Neural cell (in vitro differentiated cells): ENCODE data around the gene UFSP2. TPM values are rescaled to one million over a fixed set of nuclear protein-coding genes. Genes with fewer than 3 reads are reported as not detected.

ENCODE experiments used
- H2AFZ ChIP-seq: fragments of 200-600, 300-800 bp; sonication (generic), shearing (Covaris generic); 2 replicates; pipeline ENCODE4 v1.6.0; 2014; ENCODE audit warnings: low read depth, mild to moderate bottlenecking, antibody characterized with exemption, low read length, moderate library complexity
- H3F3A ChIP-seq: fragments of 200-600 bp; shearing (Covaris generic); 2 replicates; pipeline ENCODE4 v1.6.1; 2016; ENCODE audit warnings: mild to moderate bottlenecking, moderate library complexity, mixed read lengths, antibody characterized with exemption, low read length; ENCODE audit not compliant: insufficient read depth, poor library complexity, severe bottlenecking
- H3K27ac ChIP-seq: fragments of 200-600, 300-800 bp; sonication (generic), shearing (Covaris generic); 2 replicates; pipeline ENCODE4 v1.5.1; 2014; ENCODE audit warnings: mild to moderate bottlenecking, low read length, moderate library complexity
- H3K27me3 ChIP-seq: fragments of 300-800, 200-600 bp; sonication (generic), shearing (Covaris generic); 2 replicates; pipeline ENCODE4 v1.6.0; 2014; ENCODE audit warnings: mild to moderate bottlenecking, low read depth, low read length, moderate library complexity; ENCODE audit not compliant: insufficient read depth
- H3K36me3 ChIP-seq: fragments of 300-800, 200-600 bp; sonication (generic), shearing (Covaris generic); 2 replicates; pipeline ENCODE4 v1.5.1; 2014; ENCODE audit warnings: mild to moderate bottlenecking, antibody characterized with exemption, low read length, moderate library complexity; ENCODE audit not compliant: insufficient read depth
- H3K4me2 ChIP-seq: fragments of 300-800, 200-600 bp; sonication (generic), shearing (Covaris generic); 2 replicates; pipeline ENCODE4 v1.6.0; 2014; ENCODE audit warnings: mild to moderate bottlenecking, low read length
- H3K4me3 ChIP-seq: fragments of 300-800, 200-600 bp; sonication (generic), shearing (Covaris generic); 2 replicates; pipeline ENCODE4 v1.5.1; 2014; ENCODE audit warnings: mild to moderate bottlenecking, low read length, moderate library complexity
- H3K79me2 ChIP-seq: fragments of 200-600 bp; shearing (Covaris generic); replicated peaks from 2 replicates; pipeline ENCODE4 v1.6.0; 2014; ENCODE audit warnings: mild to moderate bottlenecking, low read length, moderate library complexity; ENCODE audit not compliant: insufficient read depth
- H3K9ac ChIP-seq: fragments of 300-800, 200-600 bp; sonication (generic), shearing (Covaris generic); 2 replicates; pipeline ENCODE4 v1.6.1; 2016; ENCODE audit warnings: mild to moderate bottlenecking, low read length, mixed read lengths
- H3K9me2 ChIP-seq: fragments of 200-600 bp; shearing (Covaris generic); 2 replicates; pipeline ENCODE4 v1.6.1; 2016; ENCODE audit warnings: mild to moderate bottlenecking, low read length, mixed read lengths; ENCODE audit not compliant: insufficient read depth
- H3K9me3 ChIP-seq: fragments of 200-600, 300-800 bp; sonication (generic), shearing (Covaris generic); 2 replicates; pipeline ENCODE4 v1.6.1; 2016; ENCODE audit warnings: mild to moderate bottlenecking, mixed run types, low read length, moderate library complexity, mixed read lengths
- H4K20me1 ChIP-seq: fragments of 200-600 bp; shearing (Covaris generic); 2 replicates; pipeline ENCODE4 v1.6.1; 2016; ENCODE audit warnings: mild to moderate bottlenecking, mixed run types; ENCODE audit not compliant: insufficient read depth
- EP300 ChIP-seq: fragments of 450-650 bp; conservative IDR thresholded peaks from 2 replicates; pipeline ENCODE4 v1.6.1; 2014; ENCODE audit warnings: antibody characterized with exemption, mild to moderate bottlenecking, moderate library complexity; ENCODE audit not compliant: poor library complexity, severe bottlenecking
- EZH2 ChIP-seq: fragments of 200-600, 300-800 bp; shearing (Covaris generic), sonication (generic); IDR thresholded peaks from 2 replicates; pipeline ENCODE4 v1.6.1; 2014; ENCODE audit warnings: antibody characterized with exemption, low read length, borderline replicate concordance, mild to moderate bottlenecking; ENCODE audit not compliant: insufficient read depth, poor library complexity, severe bottlenecking
- MXI1 ChIP-seq: fragments of 450-650 bp; conservative IDR thresholded peaks from 2 replicates; pipeline ENCODE4 v1.6.1; 2014; ENCODE audit warnings: antibody characterized with exemption, mild to moderate bottlenecking; ENCODE audit not compliant: poor library complexity, severe bottlenecking
- POLR2AphosphoS5 ChIP-seq: IDR thresholded peaks from 2 replicates; pipeline ENCODE4 v1.6.1; 2012
- RAD21 ChIP-seq: fragments of 450-650 bp; conservative IDR thresholded peaks from 2 replicates; pipeline ENCODE4 v1.6.1; 2014; ENCODE audit warnings: antibody characterized with exemption, mild to moderate bottlenecking, moderate library complexity
- SMC3 ChIP-seq: fragments of 450-650 bp; conservative IDR thresholded peaks from 2 replicates; pipeline ENCODE4 v1.6.1; 2014; ENCODE audit warnings: antibody characterized with exemption, mild to moderate bottlenecking, moderate library complexity; ENCODE audit not compliant: poor library complexity
- TAF1 ChIP-seq: IDR thresholded peaks from 2 replicates; pipeline ENCODE4 v1.6.1; 2012; ENCODE audit warnings: low read depth
- polyA plus RNA-seq: library from polyadenylated mRNA; depleted of rRNA; stranded (reverse); fragments of >200 nt; gene quantifications from 2 replicates; pipeline ENCODE4 v1.2.3, GENCODE V29; 2014
- TF ChIP-seq, protein P1 (sequence below): fragments of 450-650 bp; IDR thresholded peaks from 2 replicates; pipeline ENCODE4 v1.5.1; 2014; ENCODE audit warnings: antibody characterized with exemption, mild to moderate bottlenecking, moderate library complexity; ENCODE audit not compliant: poor library complexity, severe bottlenecking
- TF ChIP-seq, protein P2 (sequence below): IDR thresholded peaks from 2 replicates; pipeline ENCODE4 v1.6.1; 2012; ENCODE audit warnings: borderline replicate concordance

Gene UFSP2
- polyA plus RNA-seq, 1 donor from 2014 or later, result 38.9 TPM

DNA sequence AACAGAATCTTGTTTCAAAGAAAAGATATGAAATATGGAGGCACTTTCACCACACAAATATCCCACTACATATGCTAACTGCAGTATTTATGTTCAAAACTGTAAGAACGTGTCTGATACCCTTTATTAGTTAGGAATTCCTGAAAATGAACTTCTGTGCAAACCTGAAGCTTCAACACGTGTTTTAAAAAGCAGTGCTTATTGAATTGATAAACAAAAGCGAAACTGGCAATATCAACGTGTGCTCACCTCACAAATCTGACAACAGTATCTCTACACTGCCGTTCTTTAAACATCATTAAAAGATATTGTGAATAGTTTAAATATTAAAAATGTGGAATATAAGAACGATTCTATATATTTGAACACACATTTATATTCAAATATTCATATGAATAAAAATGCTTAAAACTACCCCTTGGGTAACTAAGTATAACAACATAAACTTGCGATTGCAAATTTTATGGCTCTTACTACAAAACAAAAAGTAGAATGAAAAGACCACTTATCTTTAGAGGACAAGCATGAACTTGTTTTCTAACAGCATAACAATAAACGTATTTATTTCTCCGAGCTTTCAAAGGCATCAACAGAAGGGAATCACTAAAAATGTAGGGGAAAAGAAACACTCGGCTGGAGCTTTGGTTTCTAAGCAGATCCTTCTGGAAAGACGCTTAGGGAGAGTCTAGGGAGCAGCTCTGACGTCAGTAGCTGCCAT lies 30.4 kb downstream of the UFSP2 start, which contains the start of gene LRP2BP:
Gene LRP2BP (minus strand): TSS at position 687 of the 718 bp plus-strand sequence. CDS start 17,738 bp downstream, outside the sequence.
- no peaks in the 10 kb centered on the region for H3F3A ChIP-seq
- H3K36me3 ChIP-seq, result no peaks in the 10 kb centered on the region
- peak within 1 kb of the TSS; percentile 65 for H2AFZ ChIP-seq
- TF ChIP-seq, protein P1, sequence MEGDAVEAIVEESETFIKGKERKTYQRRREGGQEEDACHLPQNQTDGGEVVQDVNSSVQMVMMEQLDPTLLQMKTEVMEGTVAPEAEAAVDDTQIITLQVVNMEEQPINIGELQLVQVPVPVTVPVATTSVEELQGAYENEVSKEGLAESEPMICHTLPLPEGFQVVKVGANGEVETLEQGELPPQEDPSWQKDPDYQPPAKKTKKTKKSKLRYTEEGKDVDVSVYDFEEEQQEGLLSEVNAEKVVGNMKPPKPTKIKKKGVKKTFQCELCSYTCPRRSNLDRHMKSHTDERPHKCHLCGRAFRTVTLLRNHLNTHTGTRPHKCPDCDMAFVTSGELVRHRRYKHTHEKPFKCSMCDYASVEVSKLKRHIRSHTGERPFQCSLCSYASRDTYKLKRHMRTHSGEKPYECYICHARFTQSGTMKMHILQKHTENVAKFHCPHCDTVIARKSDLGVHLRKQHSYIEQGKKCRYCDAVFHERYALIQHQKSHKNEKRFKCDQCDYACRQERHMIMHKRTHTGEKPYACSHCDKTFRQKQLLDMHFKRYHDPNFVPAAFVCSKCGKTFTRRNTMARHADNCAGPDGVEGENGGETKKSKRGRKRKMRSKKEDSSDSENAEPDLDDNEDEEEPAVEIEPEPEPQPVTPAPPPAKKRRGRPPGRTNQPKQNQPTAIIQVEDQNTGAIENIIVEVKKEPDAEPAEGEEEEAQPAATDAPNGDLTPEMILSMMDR, result no peak
- TF ChIP-seq POLR2AphosphoS5, result no peak
- no peak for TF ChIP-seq TAF1
- TF ChIP-seq MXI1, result no peak
- TF ChIP-seq, protein P2, sequence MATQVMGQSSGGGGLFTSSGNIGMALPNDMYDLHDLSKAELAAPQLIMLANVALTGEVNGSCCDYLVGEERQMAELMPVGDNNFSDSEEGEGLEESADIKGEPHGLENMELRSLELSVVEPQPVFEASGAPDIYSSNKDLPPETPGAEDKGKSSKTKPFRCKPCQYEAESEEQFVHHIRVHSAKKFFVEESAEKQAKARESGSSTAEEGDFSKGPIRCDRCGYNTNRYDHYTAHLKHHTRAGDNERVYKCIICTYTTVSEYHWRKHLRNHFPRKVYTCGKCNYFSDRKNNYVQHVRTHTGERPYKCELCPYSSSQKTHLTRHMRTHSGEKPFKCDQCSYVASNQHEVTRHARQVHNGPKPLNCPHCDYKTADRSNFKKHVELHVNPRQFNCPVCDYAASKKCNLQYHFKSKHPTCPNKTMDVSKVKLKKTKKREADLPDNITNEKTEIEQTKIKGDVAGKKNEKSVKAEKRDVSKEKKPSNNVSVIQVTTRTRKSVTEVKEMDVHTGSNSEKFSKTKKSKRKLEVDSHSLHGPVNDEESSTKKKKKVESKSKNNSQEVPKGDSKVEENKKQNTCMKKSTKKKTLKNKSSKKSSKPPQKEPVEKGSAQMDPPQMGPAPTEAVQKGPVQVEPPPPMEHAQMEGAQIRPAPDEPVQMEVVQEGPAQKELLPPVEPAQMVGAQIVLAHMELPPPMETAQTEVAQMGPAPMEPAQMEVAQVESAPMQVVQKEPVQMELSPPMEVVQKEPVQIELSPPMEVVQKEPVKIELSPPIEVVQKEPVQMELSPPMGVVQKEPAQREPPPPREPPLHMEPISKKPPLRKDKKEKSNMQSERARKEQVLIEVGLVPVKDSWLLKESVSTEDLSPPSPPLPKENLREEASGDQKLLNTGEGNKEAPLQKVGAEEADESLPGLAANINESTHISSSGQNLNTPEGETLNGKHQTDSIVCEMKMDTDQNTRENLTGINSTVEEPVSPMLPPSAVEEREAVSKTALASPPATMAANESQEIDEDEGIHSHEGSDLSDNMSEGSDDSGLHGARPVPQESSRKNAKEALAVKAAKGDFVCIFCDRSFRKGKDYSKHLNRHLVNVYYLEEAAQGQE, result no peak
- TF ChIP-seq SMC3, result no peak
- TF ChIP-seq EP300, result no peak
- no peak for TF ChIP-seq RAD21
- TF ChIP-seq EZH2, result no peak
- no peaks in the 10 kb centered on the region for H4K20me1 ChIP-seq
- no peak within 1 kb of the TSS for H3K27ac ChIP-seq
- no peaks in the 10 kb centered on the region for H3K27me3 ChIP-seq
- peak within 1 kb of the TSS; percentile 89 for H3K4me3 ChIP-seq
- H3K9ac ChIP-seq, result peak within 1 kb of the TSS; percentile 62
- H3K9me2 ChIP-seq, result no peaks in the 10 kb centered on the region
- no peaks in the 10 kb centered on the region for H3K9me3 ChIP-seq
- H3K79me2 ChIP-seq, result no peaks in the 10 kb centered on the region
- H3K4me2 ChIP-seq, result peak within 1 kb of the TSS; percentile 83

DNA sequence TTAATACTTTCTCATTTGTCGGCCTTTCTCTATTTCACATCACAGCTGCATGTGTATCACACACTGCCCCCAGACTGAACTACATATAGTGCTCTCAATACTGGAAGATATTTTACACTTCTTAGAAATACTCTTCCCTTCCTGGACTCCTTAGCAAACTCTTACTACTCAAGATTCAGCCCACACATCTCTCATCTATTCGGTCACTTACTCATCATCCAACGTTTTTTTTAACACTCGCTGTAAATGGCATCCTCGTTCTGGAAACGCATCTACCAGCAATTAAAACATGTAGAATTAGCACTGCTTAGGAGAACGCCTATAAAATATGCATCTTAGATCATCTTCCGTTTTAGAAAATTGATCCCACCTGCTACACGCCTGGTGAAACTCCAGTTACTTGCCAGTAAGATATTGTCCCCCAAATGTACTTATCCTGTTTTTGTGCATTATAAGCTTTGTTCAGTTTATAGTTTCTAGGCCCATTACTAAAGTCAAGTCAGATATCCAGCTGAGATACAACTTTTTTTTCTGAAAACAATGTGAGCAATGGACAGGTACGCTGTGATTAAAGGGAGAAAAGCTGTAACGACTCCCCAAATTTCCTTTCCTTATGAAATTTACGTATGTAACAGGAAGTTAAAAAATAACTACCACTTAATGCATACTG lies 31.1 kb downstream of the UFSP2 start:
- no peak overlapping the region for H3K4me2 ChIP-seq
- H3K4me3 ChIP-seq, result peak overlapping the region; percentile 89

More for the DNA sequence above, 31.1 kb downstream of the UFSP2 start:
- Histone ChIP-seq H3F3A (no peaks in the 10 kb centered on the region), H3K9me3 (no peaks in the 10 kb centered on the region), H3K9ac (no peak overlapping the region), H2AFZ (no peak overlapping the region), H3K27ac (no peak overlapping the region), H3K9me2 (no peaks in the 10 kb centered on the region), H3K79me2 (no peaks in the 10 kb centered on the region), H3K36me3 (no peaks in the 10 kb centered on the region), H3K27me3 (no peaks in the 10 kb centered on the region), H4K20me1 (no peaks in the 10 kb centered on the region)
- TF ChIP-seq EZH2, result no peak
- no peak for TF ChIP-seq EP300
- TF ChIP-seq, protein P1, result no peak
- no peak for TF ChIP-seq TAF1
- TF ChIP-seq POLR2AphosphoS5, result no peak
- TF ChIP-seq, protein P2, result no peak
- TF ChIP-seq SMC3, result no peak
